ENCODE measurements around the gene TCF3.

The TCF3 gene

DNA sequence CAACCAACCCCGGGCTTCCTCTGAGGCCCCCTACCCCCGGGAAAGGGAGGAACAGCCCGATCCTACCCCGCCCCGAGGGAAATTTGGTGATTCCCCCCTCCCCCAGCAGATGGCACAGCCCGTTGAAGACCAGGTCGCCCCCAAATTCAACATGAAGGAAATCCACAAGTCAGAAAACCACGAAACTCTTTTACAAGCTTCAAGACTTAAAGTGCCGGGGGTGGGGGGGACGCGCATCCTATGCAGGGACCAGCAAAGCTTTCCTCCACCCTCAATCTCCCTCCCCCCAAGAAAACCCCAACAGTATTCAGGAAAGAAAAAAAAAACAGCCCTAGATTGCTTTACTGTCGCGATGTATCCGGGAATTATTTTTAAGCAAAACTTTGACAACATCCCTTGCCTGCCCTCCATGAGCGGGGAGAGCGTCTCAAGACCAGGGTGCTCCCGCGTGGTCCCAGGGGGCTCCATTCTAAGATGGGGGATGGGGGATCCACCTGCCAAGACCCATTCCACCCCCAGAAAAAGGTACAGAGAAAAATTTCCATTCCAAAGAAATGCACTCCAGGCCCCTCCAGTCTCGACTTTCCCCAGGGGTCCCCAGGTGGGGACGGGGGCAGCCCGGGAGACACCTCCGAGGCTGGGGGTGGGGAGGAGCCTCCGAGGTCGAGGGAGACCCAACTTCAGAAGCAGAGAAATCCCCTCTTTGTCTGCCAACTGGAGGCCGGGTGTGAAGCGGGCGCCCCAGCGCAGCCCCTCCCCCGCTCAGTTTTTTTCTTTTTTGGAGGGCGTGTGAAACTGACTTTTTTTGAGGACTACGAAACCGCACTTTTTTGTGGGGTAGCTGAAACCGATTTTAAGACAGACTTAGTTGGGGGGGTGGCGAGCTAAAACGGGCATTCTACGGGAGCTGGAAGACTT, 1.5 kb downstream of the TCF3 start:
- peak; percentile 45 for DNase-seq

DNA sequence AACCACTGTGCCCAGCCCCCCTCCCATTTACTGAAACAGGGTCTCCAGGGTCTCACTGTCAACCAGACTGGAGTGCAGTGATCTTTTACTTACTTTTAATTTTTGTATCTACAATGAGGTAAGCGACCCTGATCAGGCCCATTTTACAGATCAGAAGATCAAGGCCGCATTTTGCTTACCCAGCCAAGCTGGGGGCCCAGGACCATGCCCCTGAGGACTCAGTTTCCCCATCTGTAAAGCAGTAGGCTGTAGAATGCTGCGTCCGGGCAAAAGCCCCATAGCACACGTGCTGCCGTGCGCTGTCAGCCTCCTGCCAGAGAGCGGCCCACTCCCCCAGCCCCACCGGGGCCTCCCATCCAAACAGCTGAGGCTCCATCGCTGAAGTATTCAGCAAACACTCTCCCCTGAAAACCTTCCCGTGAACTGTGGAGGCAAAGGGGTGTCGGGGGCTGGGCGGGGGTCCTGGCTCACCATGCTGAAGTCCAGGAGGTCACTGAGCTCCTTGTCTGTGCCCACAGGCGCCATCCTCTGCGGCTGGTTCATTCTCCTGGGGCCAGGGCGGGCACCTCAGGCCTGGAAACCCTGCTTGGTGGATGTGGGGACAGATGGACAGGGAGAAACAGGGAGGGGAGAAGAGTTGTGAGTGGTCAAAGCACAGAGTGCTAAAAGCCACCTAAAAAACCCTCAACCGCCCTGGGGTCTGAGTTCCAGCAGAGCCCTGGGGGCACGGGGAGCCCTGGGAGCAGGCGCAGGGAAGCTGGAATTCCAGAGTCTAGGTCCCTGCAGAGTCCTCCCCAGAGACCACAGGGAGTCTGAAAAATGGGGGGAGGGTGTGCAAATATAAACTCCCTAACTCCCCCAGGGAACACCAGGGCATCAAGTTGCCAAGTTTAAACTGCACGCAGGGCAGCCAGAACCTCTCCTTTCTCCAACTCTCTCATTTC, 2.4 kb downstream of the TCF3 start:
- DNase-seq: no peak

DNA sequence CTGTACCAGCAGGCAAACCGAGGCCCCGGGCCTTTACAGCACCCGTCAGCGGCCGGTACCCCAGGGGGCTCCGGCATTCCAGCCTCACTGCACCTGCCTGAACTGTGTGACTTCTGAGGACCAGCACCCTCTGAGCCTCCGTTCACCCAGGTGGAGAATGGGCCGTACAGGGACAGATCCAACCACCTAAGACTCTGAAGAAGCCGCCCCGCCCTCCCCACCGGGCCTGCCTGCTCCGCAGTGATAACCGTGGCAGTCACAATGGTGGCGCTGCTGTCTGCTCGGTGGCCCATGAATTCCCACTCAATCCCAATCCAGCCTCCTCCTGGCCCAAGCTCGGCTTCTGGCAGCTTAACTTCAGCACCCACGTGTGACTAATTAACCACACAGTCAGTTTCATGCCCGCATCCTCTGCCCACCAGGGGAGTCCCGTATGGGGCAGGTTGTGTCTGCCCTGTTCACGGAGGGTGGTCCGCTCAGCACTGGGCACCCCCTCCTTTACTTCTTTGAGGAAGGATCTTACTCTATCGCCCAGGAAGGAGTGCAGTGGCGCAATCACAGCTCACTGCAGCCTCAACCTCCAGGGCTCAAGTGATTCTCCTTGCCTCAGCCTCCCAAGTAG, 3.4 kb downstream of the TCF3 start:
- DNase-seq: no peak

DNA sequence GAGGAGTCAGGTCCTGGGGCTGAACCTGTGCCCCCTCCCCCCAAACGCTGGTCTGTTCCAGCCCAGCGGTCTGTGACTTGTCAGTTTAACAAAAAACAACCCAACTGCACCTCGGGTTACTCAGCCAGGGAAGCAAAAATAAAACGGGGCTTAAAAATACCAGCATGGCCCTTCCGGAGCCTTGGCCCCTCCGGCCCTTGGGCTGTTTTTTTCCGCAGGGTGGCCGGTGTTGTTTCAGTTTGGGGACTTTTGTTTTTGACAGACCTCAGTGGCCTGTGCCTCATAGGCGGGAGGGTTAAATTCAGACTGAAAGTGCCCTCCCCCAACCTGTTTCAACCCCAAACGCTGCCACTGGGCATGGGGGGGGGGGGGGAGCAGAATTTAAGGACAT, 4.0 kb downstream of the TCF3 start:
- DNase-seq: no peak

DNA sequence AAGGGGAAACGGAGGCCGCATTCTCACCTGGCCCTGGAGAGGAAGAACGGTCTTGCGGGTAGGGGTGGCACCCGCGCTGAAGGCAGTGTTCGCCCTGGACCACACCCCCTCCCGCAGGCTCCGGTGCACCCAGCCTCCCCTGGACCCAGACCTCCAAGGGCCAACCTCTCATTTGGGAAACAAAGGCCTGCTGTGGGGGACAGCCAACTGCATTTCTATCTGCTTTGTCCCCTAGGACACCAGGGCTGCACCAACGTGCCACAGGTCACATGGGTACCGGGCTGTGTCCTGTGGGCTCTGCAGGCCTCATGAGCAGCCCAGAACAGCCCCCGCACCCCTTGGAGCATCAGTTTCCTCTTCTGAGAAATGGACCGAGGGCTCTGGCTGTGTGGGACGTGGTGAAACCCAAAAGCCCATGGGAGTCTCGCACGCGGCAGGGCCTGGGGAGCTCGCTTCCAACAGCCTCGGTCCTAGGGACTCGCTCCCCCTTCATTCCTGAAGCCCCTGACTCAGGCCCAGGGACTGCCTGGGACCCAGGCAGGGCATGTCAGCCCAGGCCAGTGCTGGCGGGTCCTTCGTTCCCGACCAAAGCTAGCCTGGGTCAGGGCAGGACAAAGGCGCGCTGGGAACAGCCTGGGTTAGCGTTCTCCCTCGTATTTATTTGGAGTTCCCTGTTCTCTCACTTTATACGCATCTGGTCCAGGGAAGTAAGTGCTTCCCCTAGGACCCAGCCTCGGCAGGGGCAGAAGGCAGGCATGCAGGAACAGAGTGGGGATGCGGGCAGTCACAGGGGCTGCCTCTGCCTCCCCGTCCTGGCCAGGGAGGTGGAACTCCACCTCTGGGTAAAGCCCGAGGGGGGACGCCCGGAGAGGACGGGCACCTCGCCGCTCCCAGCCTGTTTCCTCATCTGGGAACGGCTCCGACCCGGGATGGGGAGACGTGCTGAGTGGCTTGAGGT, 4.6 kb downstream of the TCF3 start:
- no peak for DNase-seq

DNA sequence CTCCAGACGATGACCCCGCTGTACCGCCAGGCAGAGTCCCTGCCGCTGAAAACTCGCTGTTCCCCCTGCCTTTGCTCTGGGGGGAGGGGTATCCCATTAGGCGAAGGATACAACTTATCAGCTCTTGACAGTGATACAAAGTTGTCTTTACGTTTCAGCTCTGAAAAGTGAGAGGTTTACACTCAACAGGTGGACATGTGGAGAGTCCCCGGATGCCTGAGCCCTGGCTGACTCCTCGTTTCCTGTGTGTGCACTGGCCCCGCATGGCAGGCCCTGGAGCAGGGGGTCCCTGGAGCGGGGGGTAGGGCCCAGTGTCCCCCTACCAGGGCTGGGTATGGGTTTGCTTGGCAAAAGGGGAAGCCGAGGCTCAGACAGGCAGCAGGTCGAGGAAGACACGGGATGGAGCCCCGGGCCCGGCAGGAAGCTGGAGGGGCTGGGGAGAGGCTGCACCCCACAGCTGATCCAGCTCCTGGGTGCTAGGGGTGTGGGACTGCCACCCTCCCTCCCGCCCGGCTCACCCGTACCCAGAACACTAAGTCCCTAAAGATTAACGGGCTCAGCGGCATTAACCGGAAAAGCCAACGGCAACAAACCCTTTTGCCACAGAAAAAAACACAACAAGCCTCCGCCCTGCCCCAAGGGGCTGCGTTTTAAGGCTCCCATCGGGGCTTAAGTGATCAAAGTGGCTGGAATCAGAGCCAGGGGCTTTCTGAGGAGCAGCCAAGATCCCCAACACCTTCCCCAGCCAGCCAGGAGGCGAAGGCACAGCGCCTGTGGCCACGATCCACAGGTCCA, 5.6 kb downstream of the TCF3 start:
- no peak for DNase-seq

DNA sequence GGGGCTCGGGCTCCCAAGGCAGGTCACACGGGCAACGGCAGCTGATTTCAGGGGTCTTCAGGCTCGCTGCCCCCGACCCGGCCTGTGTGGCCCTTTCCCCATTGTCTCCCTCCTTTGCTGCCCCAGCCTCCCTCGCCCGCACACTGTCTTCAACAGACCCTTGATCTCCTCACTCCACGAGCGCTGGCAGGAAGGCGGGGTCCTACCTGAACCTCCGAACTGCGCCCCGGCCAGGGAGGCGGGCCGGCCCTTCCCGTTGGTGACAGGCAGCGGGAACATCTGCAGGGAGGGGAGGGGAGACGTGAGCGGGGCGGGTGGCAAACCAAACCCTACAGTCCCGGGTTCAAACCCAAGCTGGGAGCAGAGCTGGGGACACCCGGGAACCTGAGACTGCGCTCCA, 6.3 kb downstream of the TCF3 start:
- DNase-seq: no peak

DNA sequence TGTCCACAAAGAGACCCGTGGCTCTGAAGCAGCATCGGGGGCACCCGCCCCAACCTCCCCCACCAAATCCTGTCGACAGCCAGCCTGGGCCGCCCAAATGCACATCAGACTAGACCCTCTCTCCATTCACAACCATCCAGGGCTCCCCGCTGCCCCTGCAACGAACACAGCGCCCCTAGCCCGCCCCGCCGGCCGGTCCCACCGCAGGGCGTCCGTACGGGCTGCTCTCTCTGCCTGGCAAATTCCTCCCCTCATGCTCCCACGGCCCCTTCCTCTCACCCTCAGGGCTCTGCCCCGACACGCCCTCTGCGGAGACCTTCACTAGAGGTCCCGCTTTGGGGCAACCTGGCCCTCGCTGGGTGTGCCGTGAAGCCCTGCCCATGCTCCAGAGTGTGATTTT, 7.1 kb downstream of the TCF3 start:
- no peak for DNase-seq

DNA sequence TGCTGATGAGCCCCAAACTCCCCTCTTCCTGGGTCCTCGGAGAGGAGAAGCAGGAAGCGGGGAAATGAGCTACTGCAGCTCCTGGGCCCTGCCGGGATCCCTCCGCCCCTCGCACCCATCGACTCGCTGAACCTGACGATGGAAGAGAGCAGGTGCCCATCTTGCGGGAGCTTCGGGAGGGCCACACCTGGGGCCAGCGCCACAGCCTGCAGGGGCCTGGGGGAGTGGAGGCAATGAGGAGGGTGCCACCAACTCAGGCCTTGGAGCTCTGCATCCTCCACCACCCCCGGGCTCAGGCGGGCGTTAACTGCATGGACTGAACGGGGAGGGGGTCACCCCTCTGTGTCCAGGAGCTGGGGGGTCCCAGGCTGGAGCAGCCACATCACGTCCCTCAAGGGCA, 8.3 kb downstream of the TCF3 start:
- DNase-seq: no peak

DNA sequence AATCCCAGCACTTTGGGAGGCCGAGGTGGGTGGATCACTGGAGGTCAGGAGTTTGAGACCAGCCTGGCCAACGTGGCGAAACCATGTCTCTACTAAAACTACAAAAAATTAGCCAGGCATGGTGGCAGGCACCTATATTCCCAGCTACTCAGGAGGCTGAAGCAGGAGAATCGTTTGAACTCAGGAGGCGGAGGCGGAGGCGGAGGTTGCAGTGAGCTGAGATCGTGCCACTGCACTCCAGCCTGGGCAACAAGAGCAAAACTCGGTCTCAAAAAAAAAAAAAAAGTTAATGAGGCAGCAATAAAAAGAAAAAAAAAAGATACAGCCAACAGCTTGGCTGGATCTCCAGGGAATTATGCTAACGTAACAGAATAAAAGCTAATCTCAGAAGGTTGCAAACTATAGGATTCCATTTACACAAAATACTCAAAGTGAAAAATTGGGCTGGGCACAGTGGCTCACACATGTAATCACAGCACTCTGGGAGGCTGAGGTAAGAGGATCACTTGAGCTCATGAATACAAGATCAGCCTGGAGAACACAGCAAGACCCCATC, 11.4 kb downstream of the TCF3 start:
- DNase-seq: peak; percentile 92

DNA sequence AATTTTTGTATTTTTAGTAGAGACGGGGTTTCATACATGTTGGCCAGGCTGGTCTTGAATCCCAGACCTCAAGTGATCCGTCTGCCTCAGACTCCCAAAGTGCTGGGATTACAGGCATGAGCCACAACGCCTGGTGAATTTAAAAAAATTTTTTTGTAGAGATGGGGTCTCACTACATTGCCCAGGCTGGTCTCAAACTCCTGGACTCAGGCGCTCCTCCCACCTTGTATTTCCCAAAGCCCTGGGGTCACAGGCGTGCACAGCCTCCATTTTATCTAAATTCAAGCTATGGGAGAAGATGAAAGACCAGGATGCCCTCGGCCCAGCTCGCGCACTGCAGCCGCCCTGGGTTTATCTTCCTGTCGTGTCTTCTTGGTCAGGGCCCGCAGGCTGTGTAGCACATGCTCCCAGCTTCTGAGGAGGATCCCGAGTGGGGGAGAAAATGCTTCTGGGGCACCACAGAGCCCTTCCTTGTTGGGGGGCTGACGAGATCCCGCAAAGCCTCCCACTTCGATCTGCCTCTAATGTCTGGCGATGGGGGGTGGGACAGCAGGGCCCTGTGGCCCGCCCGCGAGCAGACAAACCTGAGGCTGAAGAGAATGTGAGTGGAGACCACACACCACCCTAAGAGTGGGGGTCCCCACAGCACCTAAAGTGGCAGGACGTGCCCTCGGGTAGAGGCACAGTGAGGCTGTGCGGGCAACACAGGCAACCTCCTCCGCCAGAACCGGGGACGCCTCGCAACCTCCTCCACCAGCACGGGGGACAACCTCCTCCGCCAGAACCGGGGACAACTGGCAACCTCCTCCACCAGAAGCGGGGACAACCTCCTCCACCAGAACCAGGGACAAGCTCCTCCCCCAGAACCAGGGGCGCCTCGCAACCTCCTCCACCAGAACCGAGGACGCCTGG, 15.8 kb downstream of the TCF3 start:
- no peak for DNase-seq

DNA sequence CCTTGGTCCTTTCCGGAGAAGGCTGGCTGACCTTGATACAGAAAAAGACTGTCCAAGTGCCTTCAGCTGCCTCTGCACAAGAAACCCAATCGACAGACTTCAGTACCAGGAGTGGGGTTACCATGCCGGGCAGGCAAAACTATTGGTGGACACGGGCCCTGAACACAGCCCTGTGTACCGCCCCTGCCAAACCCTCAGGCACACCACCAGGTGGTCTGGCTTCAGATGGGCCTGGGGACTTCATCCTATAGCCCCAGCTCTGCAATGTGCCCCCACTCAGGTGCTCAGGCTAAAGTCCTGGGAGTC, 17.5 kb downstream of the TCF3 start:
- DNase-seq: no peak

DNA sequence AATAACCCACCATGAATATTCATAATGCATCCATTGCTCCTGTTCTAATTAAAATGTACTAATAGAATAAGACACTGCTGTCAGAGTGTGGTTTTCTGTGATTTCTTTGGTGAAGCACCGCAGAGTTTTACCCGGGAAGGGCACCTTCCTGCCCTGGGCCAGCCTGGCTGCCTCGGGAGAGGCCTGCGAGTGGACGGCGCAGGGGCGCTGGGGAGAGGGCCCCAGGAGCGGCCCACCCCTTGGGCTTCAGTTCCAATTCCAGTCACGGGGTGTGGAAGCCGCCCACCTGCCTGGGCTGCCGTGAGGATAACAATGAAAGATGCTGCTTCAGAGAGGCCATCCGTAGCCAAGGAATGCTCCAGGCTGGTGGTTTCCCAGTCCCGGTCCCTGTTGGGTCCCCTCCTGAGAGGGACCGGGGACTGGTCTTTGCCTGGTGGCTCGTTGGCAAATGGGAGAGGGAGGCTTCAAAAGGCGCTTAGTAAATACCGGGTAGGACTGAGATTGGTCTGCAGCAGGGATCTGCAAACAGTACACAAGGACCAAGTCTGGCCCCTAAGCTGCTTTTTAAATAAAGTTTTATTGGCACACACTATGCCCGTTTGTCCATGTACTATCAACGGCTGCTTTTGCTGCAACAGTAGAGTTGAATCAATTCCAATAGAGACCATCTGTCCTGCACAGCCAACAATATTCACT, 18.0 kb downstream of the TCF3 start:
- no peak for DNase-seq

DNA sequence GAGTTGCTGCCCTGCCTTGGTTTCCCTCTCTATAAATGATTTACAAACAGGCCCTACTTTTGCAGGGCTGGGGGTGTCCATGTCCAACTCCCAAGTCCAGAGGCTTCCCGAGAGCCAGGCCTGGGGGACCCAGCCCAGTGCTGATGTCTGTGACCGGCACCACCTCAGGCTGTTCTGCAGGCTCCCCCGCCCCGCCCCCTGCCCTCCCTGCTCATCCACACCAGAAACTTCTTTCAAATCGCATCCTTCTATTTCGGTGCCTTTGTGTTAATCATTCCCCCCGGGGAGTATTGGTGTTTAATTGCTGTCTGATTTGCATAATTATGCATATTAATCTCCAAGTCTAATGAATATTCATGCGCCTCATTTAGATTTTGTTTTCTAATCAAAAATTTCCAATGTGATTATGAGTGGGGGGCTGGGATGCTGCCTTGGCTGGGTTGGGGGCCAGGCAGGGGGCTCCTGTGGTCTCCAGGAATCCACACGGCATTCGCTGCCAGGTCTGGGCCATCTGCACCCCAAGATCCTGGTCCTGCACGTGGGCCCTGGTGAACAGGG, 19.1 kb downstream of the TCF3 start:
- DNase-seq: no peak

DNA sequence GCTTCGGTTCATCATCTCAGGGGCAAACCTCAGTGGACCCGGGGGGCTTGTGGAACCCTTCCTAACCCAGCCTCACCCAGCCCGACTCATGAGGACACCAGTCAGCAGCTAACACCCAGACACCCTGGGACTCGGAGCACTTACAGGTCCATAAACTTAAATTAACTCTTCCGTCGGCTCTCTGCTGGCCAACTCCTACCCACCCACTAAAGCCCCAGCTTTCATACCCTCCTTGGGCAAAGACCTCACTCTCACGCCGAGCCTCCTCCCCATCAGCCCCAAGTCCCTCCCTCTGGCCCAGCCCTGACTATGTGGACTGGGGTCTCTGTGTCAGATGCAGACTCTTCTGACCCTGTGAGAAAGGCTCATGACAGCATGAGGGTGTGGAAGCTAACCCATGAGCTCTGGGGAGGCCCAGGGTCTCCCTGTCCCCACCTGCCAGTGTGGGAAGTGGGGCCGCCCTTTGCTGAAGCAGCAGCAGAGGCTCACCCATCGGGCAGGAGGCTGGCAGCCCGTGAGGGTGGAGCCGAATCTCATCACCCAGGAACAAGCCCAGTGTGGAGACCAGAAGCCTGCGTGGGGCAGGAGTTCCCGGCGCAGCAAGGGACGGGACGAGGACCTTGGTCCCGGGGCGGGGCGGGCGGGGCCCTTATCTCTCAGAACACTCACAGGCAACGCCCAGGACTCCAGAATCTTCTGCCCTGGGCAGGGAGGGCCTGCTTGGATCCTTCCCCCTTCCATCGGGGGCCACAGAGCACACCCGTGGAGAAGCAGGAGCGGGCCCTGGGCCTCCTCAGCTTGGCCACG, 19.8 kb downstream of the TCF3 start:
- DNase-seq: no peak

DNA sequence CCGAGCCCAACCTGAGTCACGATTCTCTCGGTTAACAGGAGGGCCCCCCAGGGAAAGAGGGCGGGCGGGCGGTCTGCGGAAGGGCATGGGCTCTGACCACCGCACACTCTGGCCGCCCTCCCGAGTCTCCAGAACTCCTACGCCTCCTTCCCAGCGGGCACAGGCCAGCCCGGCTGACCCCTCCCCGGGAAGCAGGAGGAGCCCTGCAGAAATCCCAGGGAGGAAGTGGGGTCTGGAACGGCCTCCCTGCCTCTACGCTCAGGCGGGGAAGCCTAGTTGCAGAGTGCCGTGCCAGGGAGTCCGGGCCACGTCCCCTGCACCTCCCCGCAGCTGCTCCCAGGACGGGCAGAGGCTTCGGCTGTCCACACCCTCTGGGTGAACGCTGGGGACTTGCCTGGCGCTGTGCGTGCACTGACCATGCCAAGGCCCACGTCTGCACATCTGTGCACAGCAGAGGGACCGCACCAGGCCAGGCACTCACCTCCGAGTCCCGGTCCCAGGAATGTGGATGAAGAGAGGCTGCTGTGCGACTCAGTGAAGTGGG, 20.8 kb downstream of the TCF3 start:
- DNase-seq: no peak

DNA sequence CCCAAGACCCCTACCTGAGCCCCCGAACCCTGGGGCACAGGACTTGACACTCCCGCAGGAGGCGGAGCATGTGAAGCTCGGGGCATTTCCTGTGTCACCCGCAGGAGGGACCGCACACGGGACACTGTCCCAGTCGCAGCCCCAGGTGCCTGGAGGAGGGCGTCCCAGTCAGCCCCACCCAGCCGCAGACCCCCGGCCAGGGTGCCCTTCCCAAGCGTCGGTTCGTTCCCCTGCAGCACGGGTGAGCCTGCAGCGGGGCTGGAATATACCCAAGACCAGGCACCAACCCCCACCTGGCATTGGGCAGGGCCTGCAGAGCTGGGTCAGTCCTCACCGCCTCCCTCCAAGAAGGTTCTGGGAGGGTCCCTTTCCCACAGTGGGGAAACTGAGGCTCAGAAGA, 21.6 kb downstream of the TCF3 start:
- no peak for DNase-seq

DNA sequence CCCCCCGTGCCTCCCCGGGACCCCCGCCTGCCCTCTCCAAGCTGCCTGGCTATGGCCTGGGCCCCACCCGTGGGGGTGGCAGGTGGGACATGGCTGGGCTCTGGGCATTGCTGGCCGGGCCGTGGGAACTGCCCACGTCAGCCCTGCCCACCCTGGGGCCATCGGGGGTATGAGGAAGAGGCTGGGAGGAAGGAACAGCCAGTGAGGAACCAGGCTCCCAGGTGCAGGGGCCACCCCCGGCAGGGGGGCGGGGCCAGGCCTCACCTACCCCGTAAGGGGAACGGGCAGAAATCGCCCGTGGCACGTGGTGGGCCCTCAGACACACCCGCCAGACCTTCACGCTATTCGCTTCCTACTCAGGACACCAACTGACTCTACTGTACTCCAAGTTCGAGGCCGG, 22.4 kb downstream of the TCF3 start:
- DNase-seq: no peak

Data from NCI-H2171 (cell line).